Body of pancreas (tissue), 4 donors: ENCODE results near the gene MYOCD. TPM values are rescaled to one million over a fixed set of nuclear protein-coding genes. Genes with fewer than 3 reads are reported as not detected.

ENCODE experiments used
- ATAC-seq: fragments of 150-250 bp; one replicate; pipeline ENCODE4 v1.9.1; 2016
- DNase-seq, 4 donors: peaks; one replicate each; pipeline ENCODE4 v3.0.0-alpha.2; 2019
- H3K27ac ChIP-seq, 4 donors: fragments of 200-600 bp; sonication (generic); 1 replicate in 3 of 4; 2 replicates in 1 of 4; pipeline versions ENCODE4 v1.5.1 to v1.6.1; 2016 to 2019; ENCODE audit warnings: mild to moderate bottlenecking in 1 of 4, mixed read lengths in 1 of 4, moderate library complexity in 1 of 4
- H3K27me3 ChIP-seq, 2 donors: fragments of 200-600 bp; sonication (generic); one replicate each; pipeline ENCODE4 v1.6.0; 2016; ENCODE audit warnings: mild to moderate bottlenecking in 1 of 2
- H3K36me3 ChIP-seq, 2 donors: fragments of 200-600 bp; sonication (generic); replicated peaks in 1 of 2; 2 replicates each; pipeline ENCODE4 v1.5.1; 2016; ENCODE audit warnings: low read depth in 2 of 2; ENCODE audit not compliant: insufficient read depth in 1 of 2
- H3K4me1 ChIP-seq: fragments of 200-600 bp; sonication (generic); one replicate; pipeline ENCODE4 v1.6.0; 2016
- H3K4me3 ChIP-seq, 2 donors: fragments of 200-600 bp; sonication (generic); 1 replicate in 1 of 2; 2 replicates in 1 of 2; pipeline ENCODE4 v1.5.1; 2016 to 2019
- H3K9me3 ChIP-seq, 3 donors: fragments of 200-600 bp; sonication (generic); 1 replicate in 2 of 3; 2 replicates in 1 of 3; pipeline ENCODE4 v1.5.1; 2016
- CTCF ChIP-seq, 7 experiments: fragments of 450-650 bp in 4 of 7; fragments of 200-600 bp in 3 of 7; sonication (generic) in 3 of 7; IDR thresholded peaks; one replicate each; pipeline ENCODE4 v1.5.1; 2016 to 2019; ENCODE audit warnings: antibody characterized with exemption in 7 of 7
- POLR2A ChIP-seq, 3 donors: fragments of 450-650 bp; IDR thresholded peaks; one replicate each; pipeline ENCODE4 v1.6.1; 2016; ENCODE audit warnings: antibody characterized with exemption in 3 of 3, mild to moderate bottlenecking in 2 of 3
- WGBS, 2 donors: methylation state at CpG; one replicate each; pipeline ENCODE4 v1.1.5; 2017; 5-methylcytosine and 5-hydroxymethylcytosine counted together
- intact Hi-C: fragments of 100-400 bp; cut with DNase I; formaldehyde crosslinking; loops from one replicate; pipeline ENCODE4 v1.15.1; 2023
- total RNA-seq, 2 donors: library from RNA; depleted of rRNA; stranded (reverse); fragments of >200 nt; gene quantifications; one replicate each; pipeline ENCODE4 v1.1.0, GENCODE V29; 2016

The MYOCD gene
- total RNA-seq, 2 donors from 2014 or later: 0.52 to 0.66 TPM

GRCh38 chr17:12620200-12620720 is 45.4 kb upstream of the MYOCD start:
- WGBS, 2 donors: 43 to 45% methylated on average over 5 of the region's 5 CpGs
- Histone ChIP-seq H3K4me1 (no peaks in the 10 kb centered on the region), H3K27ac (no peak overlapping the region), H3K27me3 (peaks cover 0 to 4% of the 10 kb centered on the region in 2 donors), H3K9me3 (no peaks in the 10 kb centered on the region), H3K36me3 (no peaks in the 10 kb centered on the region), H3K4me3 (no peak overlapping the region)
- TF ChIP-seq CTCF (IDR thresholded peaks at IDR 0.05): no peak
- TF ChIP-seq POLR2A (IDR thresholded peaks at IDR 0.05): no peak
- DNase-seq (no peak), ATAC-seq (no peak)
- intact Hi-C loops: no loop called here

- peaks cover 0 to 4% of the 10 kb centered on the region in 2 donors for H3K27me3 ChIP-seq
- H3K4me3 ChIP-seq: no peak overlapping the region
- ATAC-seq (no peak), DNase-seq (no peak)
- H3K36me3 ChIP-seq: no peaks in the 10 kb centered on the region
- intact Hi-C loops: no loop called here
- no peak overlapping the region for H3K27ac ChIP-seq
- no peaks in the 10 kb centered on the region for H3K9me3 ChIP-seq
- no peak for TF ChIP-seq CTCF (IDR thresholded peaks at IDR 0.05)
- TF ChIP-seq POLR2A (IDR thresholded peaks at IDR 0.05): no peak
- H3K4me1 ChIP-seq: no peaks in the 10 kb centered on the region
- WGBS, 2 donors: 63 to 68% methylated on average over 11 of the region's 11 CpGs
Observed at GRCh38 chr17:12622726-12623125, 43.0 kb upstream of the MYOCD start.

DNA sequence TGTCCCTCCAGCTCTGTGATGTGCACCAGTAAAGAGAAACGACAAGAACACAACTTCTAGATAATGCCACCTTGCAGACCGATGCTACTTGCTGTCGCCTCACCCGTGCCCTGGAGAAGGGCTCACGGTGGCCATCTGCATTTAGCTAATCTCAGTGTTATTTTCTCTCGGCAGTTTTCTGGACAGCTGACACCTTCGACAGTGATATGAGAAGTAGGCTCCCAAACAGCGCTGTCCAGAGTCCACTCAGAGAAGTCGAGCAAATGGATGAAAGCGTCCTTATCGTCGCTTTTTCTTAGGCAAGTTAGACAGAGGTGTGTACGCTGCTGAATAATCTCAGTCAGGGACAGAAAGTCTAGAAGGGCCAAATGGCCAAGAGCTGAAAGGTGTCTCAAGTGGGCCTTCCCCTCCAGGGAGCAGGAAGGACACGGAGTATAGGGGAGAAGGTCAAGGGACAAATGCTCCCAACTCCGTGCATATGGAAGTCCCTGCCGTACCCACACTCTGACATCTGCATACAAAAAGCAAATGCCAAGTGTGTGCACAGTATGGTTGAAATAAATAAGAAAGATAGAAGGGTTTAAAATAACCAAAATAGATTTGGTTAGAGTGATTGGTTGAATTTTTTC is 42.4 kb upstream of the MYOCD start:
- WGBS, 2 donors: 68 to 71% methylated on average over 16 of the region's 16 CpGs
- no peak for ATAC-seq
- Histone ChIP-seq H3K27ac (no peak overlapping the region), H3K9me3 (no peaks in the 10 kb centered on the region), H3K36me3 (no peaks in the 10 kb centered on the region), H3K27me3 (peaks cover 0 to 4% of the 10 kb centered on the region in 2 donors), H3K4me1 (no peaks in the 10 kb centered on the region), H3K4me3 (no peak overlapping the region)
- no peak for TF ChIP-seq CTCF (IDR thresholded peaks at IDR 0.05)
- no peak for TF ChIP-seq POLR2A (IDR thresholded peaks at IDR 0.05)
- no peak for DNase-seq
- intact Hi-C loops: no loop called here

DNA sequence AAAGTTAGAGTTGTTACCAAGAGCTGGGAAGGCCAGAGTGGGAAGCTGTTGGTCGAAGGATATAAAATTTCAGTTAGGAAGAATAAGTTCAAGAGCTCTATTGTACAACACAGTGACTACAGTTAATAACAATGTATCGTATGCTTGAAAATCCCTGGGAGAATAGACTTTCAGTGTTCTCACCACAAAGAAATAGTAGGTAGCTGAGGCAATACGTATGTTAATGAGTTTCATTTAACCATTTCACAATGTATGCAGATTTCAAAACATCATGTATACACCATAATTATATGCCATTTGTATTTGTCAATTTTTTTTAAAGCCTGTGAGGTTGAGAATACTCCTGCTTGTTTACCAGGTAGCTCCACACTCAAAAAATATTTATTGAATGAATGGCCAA is 41.5 kb upstream of the MYOCD start:
- DNase-seq (no peak), ATAC-seq (no peak)
- Histone ChIP-seq H3K36me3 (no peaks in the 10 kb centered on the region), H3K9me3 (no peaks in the 10 kb centered on the region), H3K4me1 (no peaks in the 10 kb centered on the region), H3K27me3 (peaks cover 0 to 4% of the 10 kb centered on the region in 2 donors), H3K27ac (no peak overlapping the region), H3K4me3 (no peak overlapping the region)
- intact Hi-C loops: no loop called here
- no peak for TF ChIP-seq POLR2A (IDR thresholded peaks at IDR 0.05)
- TF ChIP-seq CTCF (IDR thresholded peaks at IDR 0.05): no peak
- WGBS, 2 donors: 67 to 70% methylated on average over 3 of the region's 3 CpGs

- ATAC-seq (no peak), DNase-seq (no peak)
- Histone ChIP-seq H3K4me3 (no peak overlapping the region), H3K4me1 (no peaks in the 10 kb centered on the region), H3K27me3 (peaks cover 0 to 4% of the 10 kb centered on the region in 2 donors), H3K9me3 (no peaks in the 10 kb centered on the region), H3K36me3 (no peaks in the 10 kb centered on the region), H3K27ac (no peak overlapping the region)
- TF ChIP-seq POLR2A (IDR thresholded peaks at IDR 0.05) (no peak), CTCF (IDR thresholded peaks at IDR 0.05) (no peak)
- 58 to 67% methylated on average over 3 to 4 of the region's 4 CpGs for WGBS, 2 donors
- intact Hi-C loops: no loop called here
Observed at GRCh38 chr17:12625092-12625491, 40.6 kb upstream of the MYOCD start.
